Coronary artery (tissue), 2 donors: ENCODE data around the gene SH2D6.
A peak's percentile ranks its signal among the peaks of the same experiment; 100 is the strongest.

Experiments used
- DNase-seq: peaks from one replicate; pipeline ENCODE4 v3.0.0-alpha.2; 2017; ENCODE audit warnings: low spot score
- H3K27ac ChIP-seq, 2 donors: fragments of 200-600 bp; sonication (generic); one replicate each; pipeline ENCODE4 v1.5.1; 2016 to 2019
- H3K4me3 ChIP-seq: fragments of 200-600 bp; sonication (generic); 2 replicates; pipeline ENCODE4 v1.5.1; 2016; ENCODE audit warnings: mild to moderate bottlenecking, moderate library complexity
- TF ChIP-seq, protein P1 (sequence below): fragments of 200-600 bp; sonication (generic); IDR thresholded peaks from one replicate; pipeline ENCODE4 v1.5.1; 2019; ENCODE audit warnings: antibody characterized with exemption

Gene SH2D6

DNA sequence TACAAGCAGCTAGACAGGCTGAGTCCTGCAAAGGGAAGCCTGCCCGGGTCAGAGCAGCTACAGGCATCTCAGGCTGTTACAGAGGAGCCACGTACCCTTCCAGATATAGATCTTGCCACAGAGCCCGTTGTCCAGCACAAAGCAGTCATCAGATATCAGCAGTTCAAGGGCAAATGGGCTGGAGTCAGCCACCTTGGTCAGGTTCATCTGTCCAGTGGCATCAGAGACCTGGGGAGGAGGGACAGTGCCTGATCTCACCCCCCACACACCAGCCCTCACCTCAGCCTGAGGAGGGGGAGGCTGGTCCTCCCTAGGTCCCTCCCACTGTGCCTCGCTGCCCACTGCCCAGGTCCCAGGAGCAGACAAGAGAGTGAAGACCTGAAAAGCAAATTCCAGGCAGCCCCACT, 20.6 kb upstream of the SH2D6 start:
- H3K4me3 ChIP-seq, result no peak overlapping the region
- DNase-seq, result peak; percentile 56

DNA sequence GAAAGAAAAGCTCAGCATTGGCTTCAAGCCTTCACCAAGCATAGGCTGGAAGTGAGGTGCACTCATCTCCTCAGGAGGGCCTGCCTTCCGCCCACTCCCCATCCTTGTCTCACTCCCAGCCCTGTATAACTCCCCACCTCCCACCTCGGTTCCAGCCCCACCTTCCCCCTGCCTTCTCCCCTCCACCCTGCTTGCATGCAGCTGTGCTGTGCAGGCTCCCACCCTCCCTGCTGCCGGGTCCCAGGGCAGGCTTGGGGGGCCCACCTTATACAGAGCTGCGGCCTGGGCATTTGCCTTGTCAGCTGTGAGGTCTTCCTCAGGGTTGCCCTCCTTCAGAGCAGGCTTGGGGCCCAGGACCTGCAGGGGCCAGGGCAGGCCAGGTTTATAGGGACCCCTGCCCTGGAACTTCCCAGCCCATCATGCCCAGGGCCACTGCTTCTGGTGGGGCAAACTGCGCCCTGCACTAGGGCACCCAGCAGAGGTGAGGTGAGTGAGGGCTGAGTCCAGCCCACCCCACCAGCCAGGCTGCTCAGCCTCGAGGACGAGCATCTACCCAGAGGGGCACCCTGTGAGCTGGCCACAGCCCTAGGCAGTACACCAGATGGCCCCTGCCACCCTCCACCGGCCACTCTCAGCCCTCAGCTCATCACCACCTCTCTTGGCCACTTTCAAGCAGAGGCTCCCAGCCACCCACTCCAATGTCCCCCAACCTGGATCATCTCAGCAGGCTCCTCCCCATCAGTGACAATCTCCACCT, 19.9 kb upstream of the SH2D6 start:
- no peak for DNase-seq
- peak overlapping the region in 1 of 2 donors; percentile 86 for H3K27ac ChIP-seq

More for the DNA sequence above, 20.6 kb upstream of the SH2D6 start:
- peak overlapping the region in 1 of 2 donors; percentile 86 for H3K27ac ChIP-seq
- TF ChIP-seq, protein P1, sequence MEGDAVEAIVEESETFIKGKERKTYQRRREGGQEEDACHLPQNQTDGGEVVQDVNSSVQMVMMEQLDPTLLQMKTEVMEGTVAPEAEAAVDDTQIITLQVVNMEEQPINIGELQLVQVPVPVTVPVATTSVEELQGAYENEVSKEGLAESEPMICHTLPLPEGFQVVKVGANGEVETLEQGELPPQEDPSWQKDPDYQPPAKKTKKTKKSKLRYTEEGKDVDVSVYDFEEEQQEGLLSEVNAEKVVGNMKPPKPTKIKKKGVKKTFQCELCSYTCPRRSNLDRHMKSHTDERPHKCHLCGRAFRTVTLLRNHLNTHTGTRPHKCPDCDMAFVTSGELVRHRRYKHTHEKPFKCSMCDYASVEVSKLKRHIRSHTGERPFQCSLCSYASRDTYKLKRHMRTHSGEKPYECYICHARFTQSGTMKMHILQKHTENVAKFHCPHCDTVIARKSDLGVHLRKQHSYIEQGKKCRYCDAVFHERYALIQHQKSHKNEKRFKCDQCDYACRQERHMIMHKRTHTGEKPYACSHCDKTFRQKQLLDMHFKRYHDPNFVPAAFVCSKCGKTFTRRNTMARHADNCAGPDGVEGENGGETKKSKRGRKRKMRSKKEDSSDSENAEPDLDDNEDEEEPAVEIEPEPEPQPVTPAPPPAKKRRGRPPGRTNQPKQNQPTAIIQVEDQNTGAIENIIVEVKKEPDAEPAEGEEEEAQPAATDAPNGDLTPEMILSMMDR, result no peak

DNA sequence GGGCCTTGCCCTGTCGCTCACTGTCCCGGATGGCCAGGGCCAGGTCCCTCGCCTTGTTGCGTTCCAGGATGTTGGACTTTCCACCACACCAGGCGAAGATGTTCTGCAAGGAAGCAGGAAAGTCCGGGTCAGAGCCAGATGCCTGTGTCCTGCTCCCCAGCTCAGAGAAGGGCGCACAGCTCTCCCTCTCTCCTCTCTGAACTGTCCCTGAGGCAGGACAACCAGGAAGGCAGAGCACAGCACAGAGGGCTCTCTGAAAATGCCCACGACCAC, 19.4 kb upstream of the SH2D6 start:
- DNase-seq, result no peak
- Histone ChIP-seq H3K27ac (no peak overlapping the region), H3K4me3 (no peak overlapping the region)
- TF ChIP-seq, protein P1, result no peak

More for the DNA sequence above, 19.9 kb upstream of the SH2D6 start:
- no peak overlapping the region for H3K4me3 ChIP-seq
- TF ChIP-seq, protein P1, result no peak

DNA sequence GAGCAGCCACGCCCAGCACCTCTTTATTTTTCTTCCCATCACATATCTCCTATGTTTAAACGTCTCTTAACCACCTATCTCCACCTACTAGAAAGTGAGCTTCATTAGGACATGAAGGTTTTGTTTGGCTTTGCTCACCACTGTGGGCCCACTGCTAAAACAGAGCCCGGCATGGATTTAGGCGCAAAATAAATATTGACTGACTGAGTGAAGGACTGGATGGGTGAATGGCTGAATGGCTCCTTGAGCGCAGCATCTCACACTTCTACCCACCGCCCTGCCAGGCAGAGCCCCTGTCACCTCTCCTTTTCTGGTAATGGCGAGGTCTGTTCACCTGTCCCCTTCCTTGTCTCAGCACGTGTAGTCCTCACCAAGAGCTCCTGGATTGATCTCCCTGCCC, 18.5 kb upstream of the SH2D6 start:
- Histone ChIP-seq H3K27ac (no peak overlapping the region), H3K4me3 (no peak overlapping the region)
- TF ChIP-seq, protein P1, result no peak
- no peak for DNase-seq

DNA sequence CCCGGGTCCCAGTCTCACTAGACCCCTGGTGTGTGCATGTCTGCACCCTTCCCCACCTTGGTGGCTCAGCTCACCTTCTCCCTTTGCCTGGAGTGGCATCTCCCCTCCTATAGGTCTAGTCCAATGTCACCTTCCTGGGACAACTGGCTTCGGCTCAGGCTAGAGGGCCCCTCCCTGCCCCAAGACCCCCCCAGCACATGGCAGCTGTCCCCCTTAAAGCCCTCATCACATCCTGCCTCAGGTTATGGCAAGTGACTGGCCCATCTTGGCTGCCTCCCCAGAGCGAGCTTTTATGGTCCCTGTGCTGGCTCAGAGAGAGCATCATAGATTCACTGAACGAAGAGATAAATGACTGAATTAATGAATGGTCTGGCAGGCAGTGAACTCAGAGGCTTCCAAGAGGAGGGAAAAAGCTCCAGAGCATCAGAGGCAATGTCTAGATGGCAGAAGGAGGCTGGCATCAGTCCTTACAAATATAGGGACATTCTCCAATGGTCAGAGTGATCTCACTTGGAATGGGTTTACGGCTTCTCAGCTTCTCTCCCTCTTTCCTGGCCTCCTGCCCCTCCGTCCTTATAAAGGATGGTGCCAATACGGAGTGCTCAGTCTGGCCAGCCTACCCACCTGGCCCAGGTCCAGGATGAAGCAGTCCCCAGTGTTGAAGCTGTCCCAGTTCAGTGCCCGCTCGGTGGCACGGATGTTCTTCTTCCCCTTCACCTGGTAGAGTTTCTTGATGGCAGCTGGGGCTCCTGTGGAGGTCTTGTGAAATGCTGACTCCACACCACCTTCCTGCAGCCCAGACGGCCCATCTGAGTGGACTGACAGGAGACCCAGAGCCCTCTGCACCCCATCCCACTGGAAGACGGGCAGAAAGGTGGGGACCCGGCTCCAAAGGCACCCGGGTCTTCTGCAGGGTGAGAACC, 17.7 kb upstream of the SH2D6 start:
- TF ChIP-seq, protein P1, result no peak
- H3K4me3 ChIP-seq, result no peak overlapping the region
- no peak for DNase-seq
- no peak overlapping the region for H3K27ac ChIP-seq

DNA sequence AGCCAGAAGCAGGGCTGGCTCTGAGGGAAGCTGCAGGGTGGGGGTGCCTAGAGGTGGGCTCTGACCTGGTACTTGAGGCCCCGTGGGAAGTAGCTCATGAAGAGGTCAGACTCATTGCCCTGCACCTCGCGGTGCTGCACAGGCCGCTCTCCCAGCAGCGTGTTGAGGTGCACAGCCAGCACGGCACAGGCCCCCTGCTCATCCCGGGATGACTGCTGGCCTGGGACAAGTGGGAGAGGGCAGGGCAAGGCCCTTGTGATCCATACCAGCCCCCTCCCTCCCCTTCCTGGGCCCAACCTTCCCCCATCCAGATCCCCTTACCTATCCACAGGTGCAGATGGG, 17.1 kb upstream of the SH2D6 start:
- no peak overlapping the region for H3K27ac ChIP-seq
- TF ChIP-seq, protein P1, result no peak
- H3K4me3 ChIP-seq, result no peak overlapping the region
- no peak for DNase-seq
